Measurements from ENCODE around the gene C2orf72.

The C2orf72 gene

GRCh38 chr2:231011526-231011925 is 25.8 kb upstream of the C2orf72 start:
- DNase-seq (ENCODE audit: low read depth) = no peak
- TF ChIP-seq CTCF (IDR thresholded peaks at IDR 0.05; ENCODE audit: control insufficient read depth, insufficient read depth, low read depth, low read length, missing control alignments) = no peak
- no peak overlapping the region for H3K4me3 ChIP-seq (ENCODE audit: control insufficient read depth, low read depth, low read length)

DNA sequence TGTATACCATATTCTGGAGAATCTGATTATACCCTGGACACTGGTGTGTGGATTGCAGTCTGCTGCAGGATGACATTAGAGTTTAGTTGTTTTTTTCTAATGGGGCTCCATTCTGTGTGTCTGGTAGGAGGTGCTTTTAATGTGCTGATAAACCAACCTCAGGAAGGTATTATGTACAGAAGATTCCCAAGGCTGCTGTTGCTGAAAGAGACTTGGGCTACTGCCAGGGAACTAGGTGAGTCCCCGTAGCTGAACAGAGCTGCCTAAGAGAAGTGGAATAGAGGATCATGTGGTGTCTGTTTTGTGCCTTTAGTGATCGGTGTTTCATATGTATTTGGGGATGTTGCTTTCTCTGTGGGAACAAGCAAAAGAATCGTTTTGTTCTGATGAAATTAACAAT is 24.9 kb upstream of the C2orf72 start:
- TF ChIP-seq CTCF (IDR thresholded peaks at IDR 0.05; ENCODE audit: control insufficient read depth, insufficient read depth, low read depth, low read length, missing control alignments) = no peak
- H3K4me3 ChIP-seq (ENCODE audit: control insufficient read depth, low read depth, low read length) = no peak overlapping the region
- DNase-seq (ENCODE audit: low read depth) = no peak

- H3K4me3 ChIP-seq (ENCODE audit: control insufficient read depth, low read depth, low read length) = no peak overlapping the region
- no peak for TF ChIP-seq CTCF (IDR thresholded peaks at IDR 0.05; ENCODE audit: control insufficient read depth, insufficient read depth, low read depth, low read length, missing control alignments)
- no peak for DNase-seq (ENCODE audit: low read depth)
Observed at GRCh38 chr2:231013820-231014219, 23.5 kb upstream of the C2orf72 start.

DNA sequence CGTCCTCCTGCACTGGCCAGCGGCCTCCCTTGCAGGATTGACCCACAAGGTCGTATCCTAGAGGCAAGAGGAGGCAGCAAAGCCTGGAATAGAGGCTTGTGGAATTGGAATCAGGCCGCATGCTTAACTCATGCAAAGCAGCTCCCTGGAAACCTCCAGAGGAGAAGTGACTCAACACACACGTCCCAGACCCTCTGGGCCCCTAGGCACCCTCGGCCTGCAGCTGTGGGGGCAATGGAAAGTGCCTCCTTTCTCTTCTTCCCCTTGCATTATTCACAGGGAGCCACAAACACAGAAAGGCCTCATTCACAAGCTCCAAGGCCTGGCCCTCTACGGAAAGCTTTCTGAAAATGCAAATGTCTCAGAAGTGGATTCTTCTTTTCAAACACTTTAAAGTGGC is 21.8 kb upstream of the C2orf72 start:
- H3K4me3 ChIP-seq (ENCODE audit: control insufficient read depth, low read depth, low read length) = no peak overlapping the region
- no peak for TF ChIP-seq CTCF (IDR thresholded peaks at IDR 0.05; ENCODE audit: control insufficient read depth, insufficient read depth, low read depth, low read length, missing control alignments)
- no peak for DNase-seq (ENCODE audit: low read depth)

DNA sequence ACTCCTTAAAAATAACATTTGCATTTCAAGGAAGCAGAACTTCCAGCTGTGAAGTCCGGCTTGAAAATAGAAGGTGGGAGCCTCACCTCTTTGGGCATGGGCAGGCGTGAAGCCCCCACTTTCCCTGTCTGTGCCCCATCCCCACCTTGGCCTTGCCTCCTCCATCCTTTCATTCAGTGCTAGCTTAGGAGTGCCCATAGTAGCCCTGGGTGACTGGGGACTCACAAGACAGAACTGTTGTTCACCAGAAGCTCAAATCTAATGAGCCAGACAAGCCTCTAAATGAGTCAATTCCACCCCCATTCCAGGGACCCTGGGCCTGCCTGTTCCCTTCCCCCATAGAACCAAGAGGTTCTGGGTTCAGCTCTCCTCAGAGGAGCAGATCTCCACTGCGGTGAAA is 21.4 kb upstream of the C2orf72 start:
- DNase-seq (ENCODE audit: low read depth) = no peak
- H3K4me3 ChIP-seq (ENCODE audit: control insufficient read depth, low read depth, low read length) = no peak overlapping the region
- no peak for TF ChIP-seq CTCF (IDR thresholded peaks at IDR 0.05; ENCODE audit: control insufficient read depth, insufficient read depth, low read depth, low read length, missing control alignments)

GRCh38 chr2:231016566-231017230 is 20.6 kb upstream of the C2orf72 start:
- TF ChIP-seq CTCF (IDR thresholded peaks at IDR 0.05; ENCODE audit: control insufficient read depth, insufficient read depth, low read depth, low read length, missing control alignments) = no peak
- DNase-seq (ENCODE audit: low read depth) = no peak
- H3K4me3 ChIP-seq (ENCODE audit: control insufficient read depth, low read depth, low read length) = no peak overlapping the region

- H3K4me3 ChIP-seq (ENCODE audit: control insufficient read depth, low read depth, low read length) = no peak overlapping the region
- no peak for DNase-seq (ENCODE audit: low read depth)
- no peak for TF ChIP-seq CTCF (IDR thresholded peaks at IDR 0.05; ENCODE audit: control insufficient read depth, insufficient read depth, low read depth, low read length, missing control alignments)
Observed at GRCh38 chr2:231017231-231017598, 20.1 kb upstream of the C2orf72 start.
